Natural killer cell (primary cell): ENCODE results near the gene DNAH3. TPM values are rescaled to one million over a fixed set of nuclear protein-coding genes. Genes with fewer than 3 reads are reported as not detected.

ENCODE experiments used
- ATAC-seq, 3 donors: fragments of 150-1000 bp in 2 of 3; fragments of 200-7000 bp in 1 of 3; cut with Tn5 transposase; 1 replicate in 1 of 3; 2 replicates in 2 of 3; pipeline ENCODE4 v1.10.0; 2021; ENCODE audit warnings: mild to moderate bottlenecking in 2 of 3, moderate library complexity in 2 of 3
- DNase-seq, 2 donors: peaks; one replicate each; pipeline versions ENCODE4 v3.0.0 to v3.0.0-alpha.2; 2013 to 2021; ENCODE audit warnings: mixed read lengths in 1 of 2
- H3K27ac ChIP-seq: one replicate; pipeline ENCODE4 v1.5.1; 2013; ENCODE audit warnings: mild to moderate bottlenecking, low read length
- H3K27me3 ChIP-seq: one replicate; pipeline ENCODE4 v1.6.1; 2013; ENCODE audit warnings: low read length; ENCODE audit not compliant: control insufficient read depth, insufficient read depth
- H3K36me3 ChIP-seq: one replicate; pipeline ENCODE4 v1.6.1; 2013; ENCODE audit warnings: low read length; ENCODE audit not compliant: control insufficient read depth, insufficient read depth
- H3K4me1 ChIP-seq: one replicate; pipeline ENCODE4 v1.6.1; 2013; ENCODE audit warnings: low read length; ENCODE audit not compliant: control insufficient read depth, insufficient read depth
- H3K4me3 ChIP-seq: one replicate; pipeline ENCODE4 v1.5.1; 2013; ENCODE audit warnings: low read length
- H3K9me3 ChIP-seq: one replicate; pipeline ENCODE4 v1.6.1; 2013; ENCODE audit warnings: low read length; ENCODE audit not compliant: control insufficient read depth, insufficient read depth
- H3K27ac Mint-ChIP-seq, 2 donors: one replicate each; pipeline ENCODE4 v1.8.0; 2022; ENCODE audit warnings: mild to moderate bottlenecking in 2 of 2, mixed read lengths in 2 of 2, moderate library complexity in 1 of 2
- H3K27me3 Mint-ChIP-seq, 2 donors: one replicate each; pipeline ENCODE4 v1.8.0; 2022; ENCODE audit warnings: low read depth in 2 of 2, mixed read lengths in 2 of 2
- H3K36me3 Mint-ChIP-seq: one replicate; pipeline ENCODE4 v1.8.0; 2022; ENCODE audit warnings: mixed read lengths
- H3K4me1 Mint-ChIP-seq, 2 donors: one replicate each; pipeline ENCODE4 v1.8.0; 2022; ENCODE audit warnings: mixed read lengths in 2 of 2
- H3K4me3 Mint-ChIP-seq: one replicate; pipeline ENCODE4 v1.8.0; 2022; ENCODE audit warnings: mild to moderate bottlenecking, moderate library complexity, mixed read lengths
- H3K9me3 Mint-ChIP-seq, 2 donors: one replicate each; pipeline ENCODE4 v1.8.0; 2022; ENCODE audit warnings: mixed read lengths in 2 of 2
- CTCF ChIP-seq: fragments of 200-600 bp; IDR thresholded peaks from one replicate; pipeline ENCODE4 v1.8.0; 2022; ENCODE audit warnings: antibody characterized with exemption
- WGBS: methylation state at CpG from one replicate; pipeline ENCODE4 v1.1.7; 2013; ENCODE audit warnings: missing lambda C conversion rate; ENCODE audit not compliant: insufficient coverage; 5-methylcytosine and 5-hydroxymethylcytosine counted together
- intact Hi-C: fragments of 100-400 bp; cut with micrococcal nuclease; formaldehyde crosslinking; loops from one replicate; pipeline ENCODE4 v1.14.2; 2022
- total RNA-seq, 4 donors: library from RNA; stranded (reverse); fragments of 120-200 nt in 1 of 4; gene quantifications; one replicate each; pipeline versions ENCODE4 v1.2.3 to v1.2.4, GENCODE V29; 2013 to 2022

Gene DNAH3
- total RNA-seq, 3 donors from 2014 or later (not counting 1 experiment from before 2014, with no cell fraction given), result not detected

- H3K9me3 Mint-ChIP-seq, result no peaks in the 10 kb centered on the region
- peaks cover 7 to 8% of the 10 kb centered on the region in 2 donors for H3K27me3 Mint-ChIP-seq
- Histone ChIP-seq H3K9me3 (no peaks in the 10 kb centered on the region), H3K4me3 (no peak overlapping the region), H3K27ac (no peak overlapping the region), H3K4me1 (no peaks in the 10 kb centered on the region), H3K27me3 (no peaks in the 10 kb centered on the region), H3K36me3 (no peaks in the 10 kb centered on the region)
- DNase-seq (no peak), ATAC-seq (no peak)
- intact Hi-C loops, result no loop called here
- no peak overlapping the region for H3K27ac Mint-ChIP-seq
- no peak for TF ChIP-seq CTCF
- 93% methylated on average over 6 of the region's 6 CpGs for WGBS
- no peaks in the 10 kb centered on the region for H3K4me1 Mint-ChIP-seq
- no peak overlapping the region for H3K4me3 Mint-ChIP-seq
- H3K36me3 Mint-ChIP-seq, result no peaks in the 10 kb centered on the region
These were observed 21.7 kb downstream of the DNAH3 start for GRCh38 chr16:21128991-21129390.

GRCh38 chr16:21126518-21126917 is 24.1 kb downstream of the DNAH3 start:
- H3K9me3 ChIP-seq, result no peaks in the 10 kb centered on the region
- no peaks in the 10 kb centered on the region for H3K4me1 Mint-ChIP-seq
- H3K27me3 ChIP-seq, result no peaks in the 10 kb centered on the region
- no peak for TF ChIP-seq CTCF
- H3K9me3 Mint-ChIP-seq, result no peaks in the 10 kb centered on the region
- DNase-seq, result no peak
- no peak overlapping the region for H3K27ac ChIP-seq
- intact Hi-C loops, result no loop called here
- whole genome bisulfite sequencing, result 86% methylated on average over 7 of the region's 7 CpGs
- H3K36me3 ChIP-seq, result no peaks in the 10 kb centered on the region
- H3K27me3 Mint-ChIP-seq, result peaks cover 4 to 8% of the 10 kb centered on the region in 2 donors
- H3K27ac Mint-ChIP-seq, result no peak overlapping the region
- no peak overlapping the region for H3K4me3 ChIP-seq
- H3K4me3 Mint-ChIP-seq, result no peak overlapping the region
- ATAC-seq, result no peak
- H3K4me1 ChIP-seq, result no peaks in the 10 kb centered on the region
- no peaks in the 10 kb centered on the region for H3K36me3 Mint-ChIP-seq

GRCh38 chr16:21125191-21125590 is 25.5 kb downstream of the DNAH3 start:
- no peaks in the 10 kb centered on the region for H3K27me3 ChIP-seq
- Mint-ChIP-seq H3K36me3 (no peaks in the 10 kb centered on the region), H3K27me3 (no peaks in the 10 kb centered on the region), H3K9me3 (no peaks in the 10 kb centered on the region), H3K27ac (no peak overlapping the region), H3K4me1 (no peaks in the 10 kb centered on the region), H3K4me3 (no peak overlapping the region)
- no peak for TF ChIP-seq CTCF
- H3K27ac ChIP-seq, result no peak overlapping the region
- H3K36me3 ChIP-seq, result no peaks in the 10 kb centered on the region
- no peak for DNase-seq
- H3K9me3 ChIP-seq, result no peaks in the 10 kb centered on the region
- intact Hi-C loops, result no loop called here
- H3K4me1 ChIP-seq, result no peaks in the 10 kb centered on the region
- no peak for ATAC-seq
- 89% methylated on average over 7 of the region's 7 CpGs for WGBS
- no peak overlapping the region for H3K4me3 ChIP-seq

GRCh38 chr16:21120976-21121520 is 29.6 kb downstream of the DNAH3 start:
- H3K27ac Mint-ChIP-seq, result no peak overlapping the region
- Histone ChIP-seq H3K4me3 (no peak overlapping the region), H3K27ac (no peak overlapping the region), H3K27me3 (no peaks in the 10 kb centered on the region), H3K36me3 (no peaks in the 10 kb centered on the region), H3K4me1 (no peaks in the 10 kb centered on the region), H3K9me3 (no peaks in the 10 kb centered on the region)
- H3K4me1 Mint-ChIP-seq, result peaks cover 6 to 10% of the 10 kb centered on the region in 2 donors
- H3K27me3 Mint-ChIP-seq, result no peaks in the 10 kb centered on the region
- 85% methylated on average over 2 of the region's 2 CpGs for WGBS
- intact Hi-C loops, result no loop called here
- DNase-seq, result no peak
- no peak overlapping the region for H3K4me3 Mint-ChIP-seq
- no peaks in the 10 kb centered on the region for H3K36me3 Mint-ChIP-seq
- ATAC-seq, result no peak
- no peak for TF ChIP-seq CTCF
- H3K9me3 Mint-ChIP-seq, result no peaks in the 10 kb centered on the region
